ENCODE data around the gene BHLHA15.

Gene BHLHA15

GRCh38 chr7:98167653-98168052 is 43.6 kb upstream of the BHLHA15 start:
- no peak for TF ChIP-seq CTCF (IDR thresholded peaks at IDR 0.05; ENCODE audit: extremely low read depth, insufficient read depth, missing control alignments)
- in situ Hi-C loops (cut with MboI; ENCODE audit: low pct_unique_long_range_greater_than_20kb, low sequenced_read_pairs, unreplicated experiment), result loop anchor here (10.0 kb wide), 1 partner anchor 143 kb away; no protein-coding TSS in a partner anchor
- DNase-seq (ENCODE audit: low spot score), result no peak

- in situ Hi-C loops (cut with MboI; ENCODE audit: low pct_unique_long_range_greater_than_20kb, low sequenced_read_pairs, unreplicated experiment), result loop anchor here (10.0 kb wide), 1 partner anchor 144 kb away; no protein-coding TSS in a partner anchor
- DNase-seq (ENCODE audit: low spot score), result peak; percentile 91
- TF ChIP-seq CTCF (IDR thresholded peaks at IDR 0.05; ENCODE audit: extremely low read depth, insufficient read depth, missing control alignments), result peak; percentile 67
Measured at GRCh38 chr7:98168181-98168903, 42.9 kb upstream of the BHLHA15 start.

GRCh38 chr7:98168904-98169621 is 42.2 kb upstream of the BHLHA15 start:
- no peak for DNase-seq (ENCODE audit: low spot score)
- TF ChIP-seq CTCF (IDR thresholded peaks at IDR 0.05; ENCODE audit: extremely low read depth, insufficient read depth, missing control alignments), result no peak
- in situ Hi-C loops (cut with MboI; ENCODE audit: low pct_unique_long_range_greater_than_20kb, low sequenced_read_pairs, unreplicated experiment), result loop anchor here (10.0 kb wide), 1 partner anchor 144 kb away; no protein-coding TSS in a partner anchor

GRCh38 chr7:98170966-98171365 is 40.3 kb upstream of the BHLHA15 start:
- no peak for DNase-seq (ENCODE audit: low spot score)
- in situ Hi-C loops (cut with MboI; ENCODE audit: low pct_unique_long_range_greater_than_20kb, low sequenced_read_pairs, unreplicated experiment), result no loop called here
- no peak for TF ChIP-seq CTCF (IDR thresholded peaks at IDR 0.05; ENCODE audit: extremely low read depth, insufficient read depth, missing control alignments)

- in situ Hi-C loops (cut with MboI; ENCODE audit: low pct_unique_long_range_greater_than_20kb, low sequenced_read_pairs, unreplicated experiment), result no loop called here
- no peak for TF ChIP-seq CTCF (IDR thresholded peaks at IDR 0.05; ENCODE audit: extremely low read depth, insufficient read depth, missing control alignments)
- DNase-seq (ENCODE audit: low spot score), result no peak
Measured at GRCh38 chr7:98171449-98171848, 39.8 kb upstream of the BHLHA15 start.

GRCh38 chr7:98174334-98175259 is 36.6 kb upstream of the BHLHA15 start:
- DNase-seq (ENCODE audit: low spot score), result no peak
- in situ Hi-C loops (cut with MboI; ENCODE audit: low pct_unique_long_range_greater_than_20kb, low sequenced_read_pairs, unreplicated experiment), result no loop called here
- no peak for TF ChIP-seq CTCF (IDR thresholded peaks at IDR 0.05; ENCODE audit: extremely low read depth, insufficient read depth, missing control alignments)
